Measurements from ENCODE around the gene SCAPER.
"Not testable (repeated sequence)": the region's sequence is repeated elsewhere in the genome, so short reads cannot be mapped to it uniquely, and the experiment has no call there.

GRCh38 chr15:76887280-76888141 lies 17.6 kb downstream of the SCAPER start:
- TF ChIP-seq CTCF, POLR2AphosphoS5 (IDR thresholded peaks at IDR 0.05): not testable (repeated sequence)

All from breast epithelium (tissue), 3 donors.